ENCODE data around the gene HMGB3. TPM values are rescaled to one million over a fixed set of nuclear protein-coding genes. Genes with fewer than 3 reads are reported as not detected.

The HMGB3 gene
- total RNA-seq, 6 experiments from 2014 or later = 22.6 to 58.8 (median 26.5) TPM

DNA sequence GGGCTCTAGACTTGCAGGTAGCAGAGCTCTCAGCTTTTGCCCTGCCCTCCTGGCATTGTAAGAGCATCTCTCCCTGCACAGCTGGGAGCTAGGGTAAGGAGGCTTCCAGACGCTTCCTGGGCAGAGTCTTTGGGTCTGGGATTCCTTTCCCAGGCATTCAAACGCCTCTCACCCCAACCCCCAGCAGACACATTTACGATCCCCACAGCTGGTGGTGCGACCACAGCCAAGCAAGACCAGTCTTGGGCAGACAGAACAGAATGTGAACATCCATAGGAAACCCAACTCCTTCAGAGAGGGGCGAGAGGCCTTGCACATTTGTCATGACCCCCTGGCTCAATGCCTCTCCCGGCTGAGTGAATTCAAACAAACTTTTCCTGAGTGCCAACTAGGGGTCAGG, 46.6 kb upstream of the HMGB3 start:
- no peaks in the 10 kb centered on the region for H3K9me3 ChIP-seq
- ATAC-seq (no peak), DNase-seq (no peak)
- no peak overlapping the region for H3K27ac ChIP-seq
- H3K4me1 ChIP-seq = no peaks in the 10 kb centered on the region
- no peak overlapping the region for H3K4me3 ChIP-seq
- no peaks in the 10 kb centered on the region for H3K36me3 ChIP-seq
- intact Hi-C loops (cut with DNase I) = no loop called here
- 33% methylated on average over 1 of the region's 6 CpGs for WGBS (ENCODE audit: insufficient coverage, low coverage, low lambda C conversion rate, missing lambda C conversion rate)
- H3K27me3 ChIP-seq = no peaks in the 10 kb centered on the region
- TF ChIP-seq POLR2A (IDR thresholded peaks at IDR 0.05) (no peak), CTCF (IDR thresholded peaks at IDR 0.05) (no peak)

DNA sequence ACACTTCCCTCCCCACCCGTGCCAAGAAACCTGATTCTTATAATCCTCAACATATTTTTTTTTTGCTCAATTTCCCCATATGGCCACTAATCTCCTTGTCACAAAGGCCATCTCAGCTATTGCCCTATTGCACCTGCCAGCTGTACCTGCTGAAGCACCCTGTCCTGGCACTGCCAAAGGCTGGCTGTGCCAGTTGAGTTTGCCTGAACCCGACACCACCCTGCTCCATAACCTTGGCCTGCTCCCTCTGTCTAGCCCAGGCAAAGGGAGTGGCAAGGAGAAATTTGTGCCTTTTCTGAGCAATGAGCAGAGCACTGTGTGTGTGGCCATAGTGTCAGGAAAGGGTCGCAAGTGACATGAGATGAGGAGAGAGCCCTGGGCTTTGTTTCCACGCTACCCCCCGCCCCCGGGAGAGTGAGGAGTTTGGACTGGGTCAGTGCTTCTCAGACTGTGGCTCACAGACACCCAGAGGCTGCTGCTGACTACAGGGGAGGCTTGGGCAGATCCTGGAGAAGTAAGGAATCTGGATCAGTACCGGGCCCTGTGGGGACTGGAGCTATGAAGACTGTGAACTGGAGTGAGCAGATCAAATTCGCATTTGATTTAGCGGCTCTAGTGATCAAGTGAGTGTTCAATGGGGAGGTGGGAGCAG, 42.2 kb upstream of the HMGB3 start:
- no peak for TF ChIP-seq POLR2A (IDR thresholded peaks at IDR 0.05)
- no peak for TF ChIP-seq CTCF (IDR thresholded peaks at IDR 0.05)
- H3K27me3 ChIP-seq = no peaks in the 10 kb centered on the region
- no peak overlapping the region for H3K27ac ChIP-seq
- H3K36me3 ChIP-seq = no peaks in the 10 kb centered on the region
- H3K9me3 ChIP-seq = no peaks in the 10 kb centered on the region
- H3K4me3 ChIP-seq = no peak overlapping the region
- WGBS (ENCODE audit: insufficient coverage, low coverage, low lambda C conversion rate, missing lambda C conversion rate) = 53% methylated on average over 5 of the region's 9 CpGs
- no peaks in the 10 kb centered on the region for H3K4me1 ChIP-seq
- intact Hi-C loops (cut with DNase I) = no loop called here
- DNase-seq = peak in 2 of 3 donors; percentile 69 to 75
- ATAC-seq = peak in 3 of 4 donors; percentile 33 to 94 (median 35)

DNA sequence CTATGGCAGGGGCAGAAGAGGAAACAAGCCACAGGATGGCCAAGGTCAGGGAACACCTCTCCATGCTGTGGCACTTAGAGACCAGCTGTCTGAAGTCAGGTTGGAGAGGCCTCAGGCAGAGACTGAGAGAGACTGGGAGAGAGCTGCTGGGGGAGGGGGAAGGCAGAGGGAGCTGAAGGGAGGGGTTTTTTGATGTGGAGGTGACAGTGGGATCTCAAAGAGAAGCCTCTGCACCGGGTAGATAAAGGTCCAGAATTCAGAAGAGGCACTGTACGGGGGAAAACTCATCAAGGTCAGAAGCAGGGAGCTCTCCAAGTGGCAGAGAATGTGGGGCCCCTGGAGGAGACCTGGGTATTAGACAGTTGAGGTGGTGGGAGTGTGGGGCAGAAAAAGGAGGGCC, 41.6 kb upstream of the HMGB3 start:
- H3K4me3 ChIP-seq = no peak overlapping the region
- H3K27ac ChIP-seq = no peak overlapping the region
- ATAC-seq (no peak), DNase-seq (no peak)
- intact Hi-C loops (cut with DNase I) = no loop called here
- H3K27me3 ChIP-seq = no peaks in the 10 kb centered on the region
- TF ChIP-seq CTCF (IDR thresholded peaks at IDR 0.05) (no peak), POLR2A (IDR thresholded peaks at IDR 0.05) (no peak)
- 26% methylated on average over 2 of the region's 2 CpGs for WGBS (ENCODE audit: insufficient coverage, low coverage, low lambda C conversion rate, missing lambda C conversion rate)
- no peaks in the 10 kb centered on the region for H3K9me3 ChIP-seq
- H3K36me3 ChIP-seq = no peaks in the 10 kb centered on the region
- no peaks in the 10 kb centered on the region for H3K4me1 ChIP-seq

GRCh38 chrX:150942942-150943594, 40.1 kb upstream of the HMGB3 start:
- Histone ChIP-seq H3K36me3 (no peaks in the 10 kb centered on the region), H3K27me3 (no peaks in the 10 kb centered on the region), H3K27ac (no peak overlapping the region), H3K4me3 (no peak overlapping the region), H3K9me3 (no peaks in the 10 kb centered on the region), H3K4me1 (no peaks in the 10 kb centered on the region)
- no peak for ATAC-seq
- no peak for TF ChIP-seq POLR2A (IDR thresholded peaks at IDR 0.05)
- no peak for TF ChIP-seq CTCF (IDR thresholded peaks at IDR 0.05)
- DNase-seq = no peak
- intact Hi-C loops (cut with DNase I) = no loop called here
- 47% methylated on average over 1 of the region's 9 CpGs for WGBS (ENCODE audit: insufficient coverage, low coverage, low lambda C conversion rate, missing lambda C conversion rate)
